Large intestine (tissue), 3 donors: ENCODE measurements around the gene WNT7B. TPM values are rescaled to one million over a fixed set of nuclear protein-coding genes. Genes with fewer than 3 reads are reported as not detected.

Experiments used
- DNase-seq, 2 donors: peaks; one replicate each; pipeline versions ENCODE4 v3.0.0 to v3.0.0-alpha.2; 2013
- H3K27ac ChIP-seq: one replicate; pipeline ENCODE4 v1.5.1; 2013; ENCODE audit warnings: low read length
- H3K27me3 ChIP-seq: 2 replicates; pipeline ENCODE4 v1.6.1; 2013; ENCODE audit warnings: low read length; ENCODE audit not compliant: control insufficient read depth, insufficient read depth
- H3K36me3 ChIP-seq: 2 replicates; pipeline ENCODE4 v1.6.1; 2013; ENCODE audit warnings: low read length; ENCODE audit not compliant: control insufficient read depth, insufficient read depth
- H3K4me1 ChIP-seq: one replicate; pipeline ENCODE4 v1.6.1; 2013; ENCODE audit warnings: low read length; ENCODE audit not compliant: control insufficient read depth, insufficient read depth
- H3K4me3 ChIP-seq: one replicate; pipeline ENCODE4 v1.5.1; 2013; ENCODE audit warnings: low read length
- H3K9me3 ChIP-seq: one replicate; pipeline ENCODE4 v1.6.1; 2013; ENCODE audit warnings: mild to moderate bottlenecking, low read depth, low read length, moderate library complexity; ENCODE audit not compliant: control insufficient read depth
- whole genome bisulfite sequencing: methylation state at CpG from one replicate; pipeline ENCODE4 v1.1.5; 2013; ENCODE audit warnings: low lambda C conversion rate; ENCODE audit not compliant: insufficient coverage; 5-methylcytosine and 5-hydroxymethylcytosine counted together
- polyA plus RNA-seq: library from polyadenylated mRNA; unstranded; fragments of 120-200 nt; gene quantifications from one replicate; pipeline ENCODE4 v1.2.1, GENCODE V29; 2013

Gene WNT7B
- polyA plus RNA-seq, 1 donor, result 0.33 TPM

GRCh38 chr22:45934659-45935341, 42.2 kb downstream of the WNT7B start:
- no peak overlapping the region for H3K4me3 ChIP-seq
- WGBS, result no CpG with 5 or more reads among the region's 27 CpGs
- H3K27ac ChIP-seq, result no peak overlapping the region
- H3K4me1 ChIP-seq, result no peaks in the 10 kb centered on the region
- H3K9me3 ChIP-seq, result peaks cover 3% of the 10 kb centered on the region
- peaks cover 52% of the 10 kb centered on the region for H3K27me3 ChIP-seq
- no peak for DNase-seq
- H3K36me3 ChIP-seq, result no peaks in the 10 kb centered on the region

GRCh38 chr22:45934168-45934564, 42.8 kb downstream of the WNT7B start:
- WGBS, result no CpG with 5 or more reads among the region's 6 CpGs
- DNase-seq, result no peak
- Histone ChIP-seq H3K27ac (no peak overlapping the region), H3K36me3 (no peaks in the 10 kb centered on the region), H3K27me3 (peaks cover 52% of the 10 kb centered on the region), H3K4me3 (no peak overlapping the region), H3K9me3 (peaks cover 3% of the 10 kb centered on the region), H3K4me1 (no peaks in the 10 kb centered on the region)

- Histone ChIP-seq H3K27me3 (peaks cover 52% of the 10 kb centered on the region), H3K4me3 (no peak overlapping the region), H3K9me3 (peaks cover 3% of the 10 kb centered on the region), H3K4me1 (no peaks in the 10 kb centered on the region), H3K36me3 (no peaks in the 10 kb centered on the region), H3K27ac (no peak overlapping the region)
- 80% methylated on average over 1 of the region's 18 CpGs for WGBS
- DNase-seq, result no peak
Measured at GRCh38 chr22:45933506-45934167, 43.3 kb downstream of the WNT7B start.

- H3K4me1 ChIP-seq, result no peaks in the 10 kb centered on the region
- no peak overlapping the region for H3K27ac ChIP-seq
- no peak for DNase-seq
- WGBS, result no CpG with 5 or more reads among the region's 6 CpGs
- peaks cover 52% of the 10 kb centered on the region for H3K27me3 ChIP-seq
- H3K4me3 ChIP-seq, result no peak overlapping the region
- no peaks in the 10 kb centered on the region for H3K36me3 ChIP-seq
- peaks cover 3% of the 10 kb centered on the region for H3K9me3 ChIP-seq
Measured at GRCh38 chr22:45932071-45932470, 44.9 kb downstream of the WNT7B start.

GRCh38 chr22:45931042-45931441, 45.9 kb downstream of the WNT7B start:
- 86% methylated on average over 10 of the region's 38 CpGs for WGBS
- peaks cover 52% of the 10 kb centered on the region for H3K27me3 ChIP-seq
- DNase-seq, result no peak

GRCh38 chr22:45930324-45930723, 46.6 kb downstream of the WNT7B start:
- Histone ChIP-seq H3K27ac (no peak overlapping the region), H3K36me3 (no peaks in the 10 kb centered on the region), H3K4me3 (no peak overlapping the region), H3K27me3 (peaks cover 49% of the 10 kb centered on the region), H3K4me1 (no peaks in the 10 kb centered on the region), H3K9me3 (peaks cover 3% of the 10 kb centered on the region)
- no peak for DNase-seq
- no CpG with 5 or more reads among the region's 14 CpGs for WGBS

More at GRCh38 chr22:45931042-45931441, 45.9 kb downstream of the WNT7B start:
- H3K36me3 ChIP-seq, result no peaks in the 10 kb centered on the region
- no peak overlapping the region for H3K4me3 ChIP-seq
- H3K9me3 ChIP-seq, result peaks cover 3% of the 10 kb centered on the region
- H3K4me1 ChIP-seq, result no peaks in the 10 kb centered on the region
- no peak overlapping the region for H3K27ac ChIP-seq

GRCh38 chr22:45929649-45930048, 47.3 kb downstream of the WNT7B start:
- WGBS, result 94% methylated on average over 3 of the region's 4 CpGs
- H3K4me3 ChIP-seq, result no peak overlapping the region
- no peaks in the 10 kb centered on the region for H3K36me3 ChIP-seq
- H3K27ac ChIP-seq, result no peak overlapping the region
- no peak for DNase-seq
- H3K4me1 ChIP-seq, result no peaks in the 10 kb centered on the region
- H3K9me3 ChIP-seq, result peaks cover 3% of the 10 kb centered on the region
- H3K27me3 ChIP-seq, result peaks cover 43% of the 10 kb centered on the region

GRCh38 chr22:45928726-45929368, 48.1 kb downstream of the WNT7B start:
- H3K4me1 ChIP-seq, result no peaks in the 10 kb centered on the region
- no peaks in the 10 kb centered on the region for H3K36me3 ChIP-seq
- no CpG with 5 or more reads among the region's 10 CpGs for WGBS
- H3K4me3 ChIP-seq, result no peak overlapping the region
- H3K27me3 ChIP-seq, result peaks cover 35% of the 10 kb centered on the region
- no peak for DNase-seq
- H3K9me3 ChIP-seq, result peaks cover 3% of the 10 kb centered on the region
- no peak overlapping the region for H3K27ac ChIP-seq

- no peaks in the 10 kb centered on the region for H3K36me3 ChIP-seq
- H3K27ac ChIP-seq, result no peak overlapping the region
- WGBS, result no CpG with 5 or more reads among the region's 9 CpGs
- H3K4me3 ChIP-seq, result no peak overlapping the region
- no peak for DNase-seq
- H3K27me3 ChIP-seq, result peaks cover 21% of the 10 kb centered on the region
- H3K9me3 ChIP-seq, result peaks cover 3% of the 10 kb centered on the region
- no peaks in the 10 kb centered on the region for H3K4me1 ChIP-seq
Measured at GRCh38 chr22:45927059-45927458, 49.9 kb downstream of the WNT7B start.

GRCh38 chr22:45926433-45926832, 50.5 kb downstream of the WNT7B start:
- H3K4me3 ChIP-seq, result no peak overlapping the region
- no CpG with 5 or more reads among the region's 11 CpGs for WGBS
- no peaks in the 10 kb centered on the region for H3K36me3 ChIP-seq
- no peaks in the 10 kb centered on the region for H3K4me1 ChIP-seq
- H3K27ac ChIP-seq, result no peak overlapping the region
- H3K9me3 ChIP-seq, result peaks cover 3% of the 10 kb centered on the region
- peaks cover 15% of the 10 kb centered on the region for H3K27me3 ChIP-seq
- no peak for DNase-seq
